ENCODE measurements around the gene ACAN.
A peak's percentile ranks its signal among the peaks of the same experiment; 100 is the strongest.

Gene ACAN

DNA sequence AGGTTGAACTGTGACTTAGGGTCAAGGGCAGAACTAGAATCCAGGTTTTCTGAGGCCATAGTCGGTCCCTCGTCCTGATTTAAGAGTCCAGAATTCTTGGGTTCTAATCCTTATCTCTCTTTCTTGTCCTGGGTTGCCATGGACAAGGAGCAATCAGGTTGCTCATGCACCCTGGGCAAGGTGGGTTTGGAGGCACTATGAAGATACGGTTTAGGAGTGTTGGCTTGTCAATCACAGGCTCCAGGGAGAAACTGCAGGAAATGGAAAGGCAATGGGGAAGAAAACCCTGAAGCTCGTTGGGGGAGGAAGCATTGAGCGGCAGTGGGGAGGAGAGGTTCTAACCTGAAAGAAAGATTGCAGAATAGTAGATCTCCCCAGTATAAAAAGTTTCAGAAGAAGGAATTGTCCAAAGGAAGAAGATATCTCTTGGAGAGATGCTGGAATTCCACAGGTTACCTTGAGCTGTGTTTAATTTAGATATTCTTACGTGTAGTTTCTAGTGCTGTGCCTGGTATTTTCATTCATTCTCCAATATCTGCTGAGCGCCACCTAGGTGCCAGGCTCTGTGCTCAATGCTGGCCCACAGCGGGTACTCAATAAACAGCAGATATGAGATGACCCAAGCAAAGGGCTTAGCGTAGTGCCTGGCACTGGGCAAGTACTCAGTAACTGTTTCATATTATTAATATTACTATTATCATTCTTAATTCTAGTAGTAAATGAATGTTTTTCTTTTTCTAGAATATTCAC lies 2.0 kb downstream of the ACAN start:
- Histone ChIP-seq H3K36me3 (ENCODE audit: control insufficient read depth, insufficient read depth, low read length) (no peaks in the 10 kb centered on the region), H3K4me3 (replicated peaks; ENCODE audit: low read depth, low read length) (no peak overlapping the region), H3K27me3 (replicated peaks; ENCODE audit: control insufficient read depth, insufficient read depth, low read length) (no peaks in the 10 kb centered on the region; the same call in none of the 2 replicates)
- DNase-seq (ENCODE audit: extremely low read depth, insufficient read length), result no peak
- TF ChIP-seq, protein P1, sequence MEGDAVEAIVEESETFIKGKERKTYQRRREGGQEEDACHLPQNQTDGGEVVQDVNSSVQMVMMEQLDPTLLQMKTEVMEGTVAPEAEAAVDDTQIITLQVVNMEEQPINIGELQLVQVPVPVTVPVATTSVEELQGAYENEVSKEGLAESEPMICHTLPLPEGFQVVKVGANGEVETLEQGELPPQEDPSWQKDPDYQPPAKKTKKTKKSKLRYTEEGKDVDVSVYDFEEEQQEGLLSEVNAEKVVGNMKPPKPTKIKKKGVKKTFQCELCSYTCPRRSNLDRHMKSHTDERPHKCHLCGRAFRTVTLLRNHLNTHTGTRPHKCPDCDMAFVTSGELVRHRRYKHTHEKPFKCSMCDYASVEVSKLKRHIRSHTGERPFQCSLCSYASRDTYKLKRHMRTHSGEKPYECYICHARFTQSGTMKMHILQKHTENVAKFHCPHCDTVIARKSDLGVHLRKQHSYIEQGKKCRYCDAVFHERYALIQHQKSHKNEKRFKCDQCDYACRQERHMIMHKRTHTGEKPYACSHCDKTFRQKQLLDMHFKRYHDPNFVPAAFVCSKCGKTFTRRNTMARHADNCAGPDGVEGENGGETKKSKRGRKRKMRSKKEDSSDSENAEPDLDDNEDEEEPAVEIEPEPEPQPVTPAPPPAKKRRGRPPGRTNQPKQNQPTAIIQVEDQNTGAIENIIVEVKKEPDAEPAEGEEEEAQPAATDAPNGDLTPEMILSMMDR (IDR thresholded peaks at IDR 0.05; ENCODE audit: insufficient read depth, low read length, poor library complexity, severe bottlenecking), result peak; percentile 37

DNA sequence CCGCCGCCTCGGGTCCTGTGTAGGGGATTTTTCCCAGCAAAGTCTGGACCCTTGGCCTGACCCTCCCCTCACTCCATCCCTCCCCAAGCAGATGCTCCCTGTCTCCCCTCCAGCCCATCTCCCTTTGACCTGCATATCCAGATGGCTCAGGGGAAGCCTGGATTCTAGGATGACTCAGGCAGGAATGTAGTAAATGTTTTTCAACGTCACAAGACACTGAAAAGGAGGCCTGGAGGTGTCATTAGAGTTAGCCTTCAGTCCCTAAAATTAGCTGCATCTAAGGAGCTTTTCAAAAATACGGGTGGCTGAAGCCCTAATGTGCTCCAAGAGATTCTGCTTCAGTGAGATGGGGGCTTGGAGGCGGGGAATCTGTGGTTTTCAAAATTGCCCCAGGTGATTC lies 7.2 kb downstream of the ACAN start:
- no peak for DNase-seq (ENCODE audit: extremely low read depth, insufficient read length)
- Histone ChIP-seq H3K27me3 (replicated peaks; ENCODE audit: control insufficient read depth, insufficient read depth, low read length) (no peaks in the 10 kb centered on the region; the same call in none of the 2 replicates), H3K4me3 (replicated peaks; ENCODE audit: low read depth, low read length) (no peak overlapping the region), H3K36me3 (ENCODE audit: control insufficient read depth, insufficient read depth, low read length) (no peaks in the 10 kb centered on the region)
- TF ChIP-seq, protein P1 (IDR thresholded peaks at IDR 0.05; ENCODE audit: insufficient read depth, low read length, poor library complexity, severe bottlenecking), result no peak

DNA sequence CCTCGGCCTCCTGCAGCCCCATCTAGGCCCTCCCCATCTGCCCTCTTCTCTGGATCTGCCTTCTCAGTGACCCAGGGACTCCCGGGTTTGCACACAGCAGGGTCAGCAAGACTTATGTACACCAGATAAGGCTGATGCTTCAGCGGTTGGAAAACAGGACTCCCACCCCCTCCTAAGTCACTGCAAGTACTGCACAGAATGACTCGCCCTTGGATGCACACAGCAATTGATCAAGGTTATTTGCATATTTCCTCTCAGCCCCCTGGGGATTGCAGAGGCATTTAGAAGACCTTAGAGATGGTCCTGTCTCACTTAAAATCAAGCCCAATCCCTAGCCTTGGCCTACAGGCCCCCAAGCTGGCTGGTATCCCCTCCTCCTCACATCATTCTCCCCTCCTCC lies 8.9 kb downstream of the ACAN start:
- TF ChIP-seq, protein P1 (IDR thresholded peaks at IDR 0.05; ENCODE audit: insufficient read depth, low read length, poor library complexity, severe bottlenecking), result no peak
- no peak for DNase-seq (ENCODE audit: extremely low read depth, insufficient read length)
- H3K36me3 ChIP-seq (ENCODE audit: control insufficient read depth, insufficient read depth, low read length), result no peaks in the 10 kb centered on the region

DNA sequence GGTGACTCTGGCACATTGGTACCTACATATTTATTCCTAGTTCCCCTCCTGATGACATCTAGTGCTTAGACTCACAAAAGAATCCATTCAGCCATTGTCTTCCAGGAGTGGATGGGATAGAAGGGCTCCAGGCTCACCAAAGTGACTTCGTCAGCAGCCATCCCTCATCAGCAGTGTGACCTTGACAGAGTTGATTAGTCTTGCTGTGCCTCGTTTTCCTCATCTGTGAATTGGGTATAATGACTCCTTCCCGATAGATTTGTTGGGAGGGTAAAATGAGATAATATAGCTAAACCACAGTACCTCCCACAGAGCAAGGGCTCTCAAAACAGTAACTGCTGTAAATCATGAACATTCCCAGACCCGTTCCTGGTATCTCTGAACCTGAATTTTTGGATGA lies 10.7 kb downstream of the ACAN start:
- no peak overlapping the region for H3K4me3 ChIP-seq (replicated peaks; ENCODE audit: low read depth, low read length)
- DNase-seq (ENCODE audit: extremely low read depth, insufficient read length), result no peak
- TF ChIP-seq, protein P1 (IDR thresholded peaks at IDR 0.05; ENCODE audit: insufficient read depth, low read length, poor library complexity, severe bottlenecking), result no peak
- H3K27me3 ChIP-seq (replicated peaks; ENCODE audit: control insufficient read depth, insufficient read depth, low read length), result no peaks in the 10 kb centered on the region; the same call in 1 of the 2 replicates
- no peaks in the 10 kb centered on the region for H3K36me3 ChIP-seq (ENCODE audit: control insufficient read depth, insufficient read depth, low read length)

More for the DNA sequence above, 8.9 kb downstream of the ACAN start:
- Histone ChIP-seq H3K4me3 (replicated peaks; ENCODE audit: low read depth, low read length) (no peak overlapping the region), H3K27me3 (replicated peaks; ENCODE audit: control insufficient read depth, insufficient read depth, low read length) (no peaks in the 10 kb centered on the region; the same call in none of the 2 replicates)

DNA sequence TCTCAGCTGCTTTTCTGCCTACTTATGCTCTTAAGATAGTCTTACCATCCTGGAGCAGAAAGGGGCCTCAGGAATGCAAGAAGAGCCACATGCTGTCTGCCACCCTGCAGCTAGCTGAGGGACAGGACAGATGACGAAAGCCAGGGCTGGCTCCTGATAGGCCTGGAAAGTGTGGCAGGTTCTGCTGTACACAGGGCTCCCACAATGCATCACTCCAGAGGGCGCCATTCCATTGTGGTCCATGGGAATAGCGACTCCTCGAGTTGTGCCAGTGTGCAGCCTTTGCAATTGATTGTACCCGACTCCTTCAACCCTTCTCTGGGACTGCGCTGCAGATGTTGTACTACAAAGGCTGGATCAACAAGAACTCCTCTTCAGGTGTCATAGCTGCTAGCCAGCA lies 11.2 kb downstream of the ACAN start:
- Histone ChIP-seq H3K4me3 (replicated peaks; ENCODE audit: low read depth, low read length) (no peak overlapping the region), H3K27me3 (replicated peaks; ENCODE audit: control insufficient read depth, insufficient read depth, low read length) (no peaks in the 10 kb centered on the region; the same call in none of the 2 replicates), H3K36me3 (ENCODE audit: control insufficient read depth, insufficient read depth, low read length) (no peaks in the 10 kb centered on the region)
- no peak for DNase-seq (ENCODE audit: extremely low read depth, insufficient read length)
- TF ChIP-seq, protein P1 (IDR thresholded peaks at IDR 0.05; ENCODE audit: insufficient read depth, low read length, poor library complexity, severe bottlenecking), result no peak

All from GM06990 (cell line).